ENCODE measurements around the gene ZC3H7A. TPM values are rescaled to one million over a fixed set of nuclear protein-coding genes. Genes with fewer than 3 reads are reported as not detected.

Gene ZC3H7A
- total RNA-seq, 1 donor from 2014 or later = 57.9 TPM

DNA sequence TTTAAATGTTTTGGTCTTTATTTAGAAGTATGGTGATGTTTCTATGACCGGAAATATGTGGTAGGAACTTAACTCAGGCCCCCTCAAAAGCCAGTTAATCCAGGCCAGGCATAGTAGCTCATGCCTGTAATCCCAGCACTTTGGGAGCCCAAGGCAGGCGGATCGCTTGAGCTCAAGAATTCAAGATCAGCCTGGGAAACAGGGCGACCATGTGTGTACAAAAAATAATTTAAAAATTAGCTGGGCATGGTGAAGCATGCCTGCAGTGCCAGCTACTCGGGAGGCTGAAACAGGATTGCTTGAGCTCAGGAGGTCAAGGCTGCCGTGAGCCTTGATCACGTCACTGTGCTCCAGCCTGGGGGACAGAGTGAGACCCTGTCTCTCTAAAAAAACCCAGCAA is 44.0 kb upstream of the ZC3H7A start:
- Mint-ChIP-seq H3K4me1 (ENCODE audit: low read depth) (peaks cover 14% of the 10 kb centered on the region), H3K27me3 (ENCODE audit: low read depth) (no peaks in the 10 kb centered on the region), H3K36me3 (ENCODE audit: low read depth) (peaks cover 33% of the 10 kb centered on the region), H3K27ac (ENCODE audit: unreplicated experiment) (no peak overlapping the region), H3K9me3 (ENCODE audit: low read depth) (peaks cover 5% of the 10 kb centered on the region), H3K4me3 (ENCODE audit: unreplicated experiment) (no peak overlapping the region)
- no peak for DNase-seq (ENCODE audit: low spot score)
- TF ChIP-seq CTCF (IDR thresholded peaks at IDR 0.05) = no peak

DNA sequence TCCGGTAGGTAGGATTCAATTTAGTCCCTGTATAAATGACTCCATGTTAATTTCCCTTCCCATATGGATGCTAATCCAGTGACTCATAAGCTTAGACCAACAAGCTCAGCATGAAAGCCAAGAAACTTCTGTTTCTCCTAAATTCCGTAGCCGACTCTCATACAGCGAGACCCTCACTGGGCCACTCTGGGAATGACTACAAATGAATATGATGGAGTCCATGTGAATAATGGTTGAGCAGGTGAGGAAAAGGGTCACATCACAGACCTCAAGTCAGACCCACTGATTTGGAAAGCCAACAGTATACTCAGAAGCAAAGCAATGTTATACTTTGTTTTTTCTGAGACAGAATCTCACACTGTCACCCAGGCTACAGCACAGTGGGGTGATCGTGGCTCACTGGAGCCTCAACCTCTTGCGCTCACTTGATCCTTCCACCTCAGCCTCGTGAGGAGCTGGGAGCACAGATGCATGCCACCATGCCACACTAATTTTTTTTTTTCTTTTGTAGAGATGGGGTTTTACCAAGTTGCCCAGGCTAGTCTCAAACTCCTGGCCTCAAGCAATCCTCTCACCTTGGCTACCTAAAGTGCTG is 39.7 kb upstream of the ZC3H7A start:
- no peak overlapping the region for H3K4me3 Mint-ChIP-seq (ENCODE audit: unreplicated experiment)
- peaks cover 5% of the 10 kb centered on the region for H3K9me3 Mint-ChIP-seq (ENCODE audit: low read depth)
- peak overlapping the region; percentile 97 for H3K27ac Mint-ChIP-seq (ENCODE audit: unreplicated experiment)
- H3K36me3 Mint-ChIP-seq (ENCODE audit: low read depth) = peaks cover 23% of the 10 kb centered on the region
- DNase-seq (ENCODE audit: low spot score) = no peak
- TF ChIP-seq CTCF (IDR thresholded peaks at IDR 0.05) = no peak
- no peaks in the 10 kb centered on the region for H3K27me3 Mint-ChIP-seq (ENCODE audit: low read depth)
- peaks cover 37% of the 10 kb centered on the region for H3K4me1 Mint-ChIP-seq (ENCODE audit: low read depth)

- peak; percentile 17 for DNase-seq (ENCODE audit: low spot score)
- Mint-ChIP-seq H3K9me3 (ENCODE audit: low read depth) (peaks cover 5% of the 10 kb centered on the region), H3K4me3 (ENCODE audit: unreplicated experiment) (no peak overlapping the region), H3K4me1 (ENCODE audit: low read depth) (peaks cover 37% of the 10 kb centered on the region), H3K36me3 (ENCODE audit: low read depth) (peaks cover 19% of the 10 kb centered on the region), H3K27ac (ENCODE audit: unreplicated experiment) (peak overlapping the region; percentile 97), H3K27me3 (ENCODE audit: low read depth) (no peaks in the 10 kb centered on the region)
- TF ChIP-seq CTCF (IDR thresholded peaks at IDR 0.05) = no peak
These were observed 39.0 kb upstream of the ZC3H7A start for GRCh38 chr16:11835891-11836649.

DNA sequence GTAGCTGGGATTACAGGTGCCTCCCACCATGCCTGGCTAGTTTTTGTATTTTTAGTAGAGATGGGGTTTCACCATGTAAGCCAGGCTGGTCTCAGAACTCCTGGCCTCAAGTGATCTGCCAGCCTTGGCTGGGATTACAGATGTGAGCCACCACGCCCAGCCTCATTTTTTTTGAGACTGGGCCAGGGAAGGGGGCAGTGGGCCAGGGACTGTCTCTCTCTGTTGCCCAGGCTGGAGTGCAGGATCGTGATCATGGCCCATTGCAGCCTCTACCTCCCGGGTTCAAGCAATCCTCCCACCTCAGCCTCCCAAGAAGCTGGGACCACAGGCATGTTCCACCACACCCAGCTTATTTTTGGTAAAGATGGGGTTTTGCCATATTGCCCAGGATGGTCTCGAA is 38.3 kb upstream of the ZC3H7A start:
- no peak for TF ChIP-seq CTCF (IDR thresholded peaks at IDR 0.05)
- no peaks in the 10 kb centered on the region for H3K27me3 Mint-ChIP-seq (ENCODE audit: low read depth)
- H3K4me3 Mint-ChIP-seq (ENCODE audit: unreplicated experiment) = no peak overlapping the region
- peaks cover 37% of the 10 kb centered on the region for H3K4me1 Mint-ChIP-seq (ENCODE audit: low read depth)
- peaks cover 5% of the 10 kb centered on the region for H3K9me3 Mint-ChIP-seq (ENCODE audit: low read depth)
- H3K36me3 Mint-ChIP-seq (ENCODE audit: low read depth) = peaks cover 16% of the 10 kb centered on the region
- peak overlapping the region; percentile 97 for H3K27ac Mint-ChIP-seq (ENCODE audit: unreplicated experiment)
- peak; percentile 63 for DNase-seq (ENCODE audit: low spot score)

GRCh38 chr16:11833951-11834695 is 37.1 kb upstream of the ZC3H7A start:
- Mint-ChIP-seq H3K36me3 (ENCODE audit: low read depth) (peaks cover 9% of the 10 kb centered on the region), H3K27me3 (ENCODE audit: low read depth) (no peaks in the 10 kb centered on the region), H3K27ac (ENCODE audit: unreplicated experiment) (peak overlapping the region; percentile 97), H3K9me3 (ENCODE audit: low read depth) (peaks cover 5% of the 10 kb centered on the region), H3K4me1 (ENCODE audit: low read depth) (peaks cover 37% of the 10 kb centered on the region), H3K4me3 (ENCODE audit: unreplicated experiment) (no peak overlapping the region)
- no peak for TF ChIP-seq CTCF (IDR thresholded peaks at IDR 0.05)
- DNase-seq (ENCODE audit: low spot score) = no peak

All from chondrocyte (in vitro differentiated cells).